OCI-LY7 (cell line): ENCODE measurements around the gene SNRK.
"Not testable (repeated sequence)": the region's sequence is repeated elsewhere in the genome, so short reads cannot be mapped to it uniquely, and the experiment has no call there.

Experiments used
- EZH2phosphoT487 ChIP-seq: fragments of 200-600 bp; sonication (generic); IDR thresholded peaks from 2 replicates; pipeline ENCODE4 v1.6.1; 2018; ENCODE audit warnings: low read depth, borderline replicate concordance, mild to moderate bottlenecking, mixed run types, antibody characterized with exemption, low read length, moderate library complexity, mixed read lengths
- TF ChIP-seq, protein P1 (sequence below): fragments of 200-600 bp; sonication (generic); conservative IDR thresholded peaks from 2 replicates; pipeline ENCODE4 v1.5.1; 2014; ENCODE audit warnings: mild to moderate bottlenecking, antibody characterized with exemption, low read length, moderate library complexity, mixed read lengths

DNA sequence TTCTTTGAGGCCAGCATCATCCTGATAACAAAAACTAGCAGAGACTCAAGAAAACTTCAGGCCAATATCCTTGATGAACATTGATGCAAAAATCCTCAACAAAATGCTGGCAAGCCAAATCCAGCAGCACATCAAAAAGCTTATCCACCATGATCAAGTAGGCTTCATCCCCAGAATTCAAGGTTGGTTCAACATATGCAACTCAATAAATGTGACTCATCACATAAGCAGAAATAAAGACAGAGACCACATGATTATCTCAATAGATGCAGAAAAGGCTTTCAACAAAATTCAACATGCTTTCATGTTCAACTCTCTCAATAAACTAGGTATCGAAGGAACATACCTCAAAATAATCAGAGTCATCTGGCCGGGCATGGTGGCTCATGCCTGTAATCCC is 69.7 kb downstream of the SNRK start:
- TF ChIP-seq, protein P1, sequence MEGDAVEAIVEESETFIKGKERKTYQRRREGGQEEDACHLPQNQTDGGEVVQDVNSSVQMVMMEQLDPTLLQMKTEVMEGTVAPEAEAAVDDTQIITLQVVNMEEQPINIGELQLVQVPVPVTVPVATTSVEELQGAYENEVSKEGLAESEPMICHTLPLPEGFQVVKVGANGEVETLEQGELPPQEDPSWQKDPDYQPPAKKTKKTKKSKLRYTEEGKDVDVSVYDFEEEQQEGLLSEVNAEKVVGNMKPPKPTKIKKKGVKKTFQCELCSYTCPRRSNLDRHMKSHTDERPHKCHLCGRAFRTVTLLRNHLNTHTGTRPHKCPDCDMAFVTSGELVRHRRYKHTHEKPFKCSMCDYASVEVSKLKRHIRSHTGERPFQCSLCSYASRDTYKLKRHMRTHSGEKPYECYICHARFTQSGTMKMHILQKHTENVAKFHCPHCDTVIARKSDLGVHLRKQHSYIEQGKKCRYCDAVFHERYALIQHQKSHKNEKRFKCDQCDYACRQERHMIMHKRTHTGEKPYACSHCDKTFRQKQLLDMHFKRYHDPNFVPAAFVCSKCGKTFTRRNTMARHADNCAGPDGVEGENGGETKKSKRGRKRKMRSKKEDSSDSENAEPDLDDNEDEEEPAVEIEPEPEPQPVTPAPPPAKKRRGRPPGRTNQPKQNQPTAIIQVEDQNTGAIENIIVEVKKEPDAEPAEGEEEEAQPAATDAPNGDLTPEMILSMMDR = not testable (repeated sequence)
- TF ChIP-seq EZH2phosphoT487 = not testable (repeated sequence)
